PFSK-1 (cell line): Measurements from ENCODE around the gene GAPDHS.

Experiments used
- FOXP2 ChIP-seq: optimal IDR thresholded peaks from 2 replicates; pipeline ENCODE3; 2011; ENCODE audit warnings: borderline replicate concordance, control low read depth, inconsistent platforms; ENCODE audit not compliant: insufficient read depth; ENCODE audit errors: extremely low read length, extremely low read depth
- POLR2AphosphoS5 ChIP-seq: IDR thresholded peaks from 2 replicates; pipeline ENCODE4 v1.6.1; 2012; ENCODE audit warnings: low read depth, mild to moderate bottlenecking, control low read depth, low read length, moderate library complexity
- REST ChIP-seq, 2 experiments: IDR thresholded peaks; 2 replicates each; pipeline versions ENCODE4 v1.6.1 to v1.8.0; 2011 to 2012; ENCODE audit warnings: low read depth in 2 of 2, low read length in 2 of 2, control low read depth in 1 of 2, inconsistent platforms in 1 of 2, mild to moderate bottlenecking in 1 of 2, moderate library complexity in 1 of 2; ENCODE audit not compliant: insufficient read depth in 1 of 2
- SIN3A ChIP-seq: IDR thresholded peaks from 2 replicates; pipeline ENCODE4 v1.6.1; 2012; ENCODE audit warnings: mild to moderate bottlenecking, low read length, moderate library complexity, borderline replicate concordance; ENCODE audit not compliant: insufficient read depth
- TAF1 ChIP-seq: IDR thresholded peaks from 2 replicates; pipeline ENCODE4 v1.6.1; 2012; ENCODE audit warnings: low read length, control low read depth, borderline replicate concordance; ENCODE audit not compliant: insufficient read depth

The GAPDHS gene

GRCh38 chr19:35512831-35513627, 20.2 kb upstream of the GAPDHS start:
- TF ChIP-seq FOXP2 (no peak), REST (IDR thresholded peaks at IDR 0.05; ENCODE audit: insufficient read depth in 1 of 2, low read depth in 2 of 2, low read length in 2 of 2) (no peak), SIN3A (no peak), POLR2AphosphoS5 (no peak), TAF1 (no peak)

GRCh38 chr19:35513628-35514281, 19.5 kb upstream of the GAPDHS start, which contains the start of gene DMKN:
TSS of gene DMKN (minus strand) at chr19:35513649. CDS start at chr19:35513475, 174 bp downstream.
- TF ChIP-seq TAF1 (no peak), SIN3A (no peak), POLR2AphosphoS5 (no peak), FOXP2 (no peak), REST (IDR thresholded peaks at IDR 0.05; ENCODE audit: insufficient read depth in 1 of 2, low read depth in 2 of 2, low read length in 2 of 2) (no peak)

GRCh38 chr19:35514282-35514809, 18.9 kb upstream of the GAPDHS start:
- no peak for TF ChIP-seq REST (IDR thresholded peaks at IDR 0.05; ENCODE audit: insufficient read depth in 1 of 2, low read depth in 2 of 2, low read length in 2 of 2)
- TF ChIP-seq POLR2AphosphoS5, result no peak
- no peak for TF ChIP-seq FOXP2
- no peak for TF ChIP-seq TAF1
- no peak for TF ChIP-seq SIN3A

- TF ChIP-seq REST (IDR thresholded peaks at IDR 0.05; ENCODE audit: insufficient read depth in 1 of 2, low read depth in 2 of 2, low read length in 2 of 2) (no peak), SIN3A (no peak)
Observed at GRCh38 chr19:35516310-35516709, 16.9 kb upstream of the GAPDHS start.
